Measurements from ENCODE around the gene LSS. TPM values are rescaled to one million over a fixed set of nuclear protein-coding genes. Genes with fewer than 3 reads are reported as not detected.

The LSS gene
- 58.3 TPM for total RNA-seq
- long read RNA-seq, full-length matches to known transcripts = 21 of 105 reads
- long read RNA-seq, partial matches to known transcripts = 60 of 105 reads
- long read RNA-seq, other reads (novel, unspliced or antisense) = 24 of 105 reads

DNA sequence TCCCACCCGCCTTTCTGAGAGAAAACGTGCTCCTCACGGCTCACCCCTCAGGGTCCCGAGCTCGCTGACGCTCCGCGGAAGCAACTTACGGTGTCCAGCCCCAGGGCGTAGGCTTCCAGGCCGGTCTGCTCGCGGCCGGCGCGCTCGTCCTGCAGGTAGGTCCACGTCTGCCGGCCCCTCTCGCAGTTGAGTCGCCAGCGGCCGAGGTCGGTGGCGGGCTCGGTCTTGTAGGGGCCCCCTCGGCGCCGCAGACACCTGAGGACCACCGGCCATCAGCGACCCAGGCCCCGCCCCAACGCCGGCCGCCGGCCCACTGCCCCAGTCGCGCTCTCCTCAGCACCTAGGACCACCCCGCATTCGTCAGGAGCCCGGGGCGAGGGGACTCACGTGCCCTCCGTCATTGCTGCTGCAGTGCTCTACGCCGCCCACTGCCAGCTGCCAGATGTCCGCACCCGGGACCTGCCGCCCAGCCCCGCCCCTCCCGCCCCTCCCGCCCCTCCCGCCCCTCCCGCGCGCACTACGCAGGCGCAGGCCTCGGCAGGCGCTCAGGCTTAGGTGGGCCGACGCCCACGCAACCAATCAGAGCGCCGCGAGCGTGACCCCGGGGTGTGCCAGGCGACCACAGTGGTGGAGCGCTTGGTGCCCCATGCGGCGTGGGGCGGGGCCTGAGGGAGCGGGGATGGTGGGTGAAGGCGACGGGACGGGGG, at the start of gene LSS:
TSS of gene LSS (minus strand) at position 430 of the 707 bp plus-strand sequence. CDS start at position 401, 29 bp downstream.
- ATAC-seq (peak; percentile 92), DNase-seq (peak; percentile 99)
- intact Hi-C loops (cut with micrococcal nuclease) = no loop called here

DNA sequence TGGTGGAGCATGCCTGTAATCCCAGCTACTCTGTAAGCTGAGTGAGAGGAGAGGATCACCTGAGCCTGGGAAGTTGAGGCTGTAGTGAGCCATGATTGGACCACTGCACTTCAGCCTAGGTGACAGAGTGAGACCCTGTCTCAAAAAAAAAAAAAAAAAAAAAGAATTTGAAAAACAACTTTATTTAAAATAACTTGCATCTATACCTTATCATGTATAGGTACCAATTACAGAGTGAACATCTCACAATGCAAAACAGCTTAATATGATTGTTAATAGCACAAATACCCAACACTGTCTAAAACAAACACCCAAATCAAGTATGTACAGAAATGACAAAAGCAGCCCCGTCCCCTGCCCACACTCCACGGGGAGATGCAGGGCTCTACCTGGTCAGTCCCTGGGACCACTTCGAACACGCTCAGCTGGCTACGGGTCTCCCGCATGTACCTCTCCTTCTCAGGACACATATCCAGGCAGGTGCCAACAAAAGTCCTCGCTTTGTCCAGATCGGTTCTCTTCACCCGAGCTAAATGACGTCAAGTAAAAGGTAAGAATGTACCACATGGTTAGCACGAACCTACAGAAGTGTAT, 46.3 kb upstream of the LSS start:
- intact Hi-C loops (cut with micrococcal nuclease) = no loop called here
- DNase-seq (no peak), ATAC-seq (no peak)

GRCh38 chr21:46273341-46273740, 44.8 kb upstream of the LSS start:
- intact Hi-C loops (cut with micrococcal nuclease) = no loop called here
- ATAC-seq (no peak), DNase-seq (no peak)

DNA sequence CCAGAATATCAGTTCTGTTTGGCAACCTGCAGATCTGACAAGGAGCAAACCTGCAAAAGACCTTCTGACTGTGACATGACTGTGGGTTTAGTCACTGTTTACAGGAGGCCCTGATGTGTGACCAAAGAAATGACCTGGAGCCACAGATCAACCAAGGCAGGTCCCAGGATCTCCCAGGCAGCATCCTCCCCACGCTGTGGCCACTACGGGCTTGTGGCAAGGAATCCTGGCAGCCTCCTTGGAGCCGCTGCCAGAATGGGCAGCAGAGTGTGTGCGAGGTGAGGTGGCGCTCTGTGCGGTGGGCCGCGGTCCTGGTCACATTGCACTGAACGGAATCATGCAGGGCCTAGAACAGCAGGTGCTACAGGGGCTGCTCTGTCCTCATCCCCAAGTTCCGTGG, 40.9 kb upstream of the LSS start:
- ATAC-seq = no peak
- intact Hi-C loops (cut with micrococcal nuclease) = no loop called here
- DNase-seq = no peak

- DNase-seq (no peak), ATAC-seq (no peak)
- intact Hi-C loops (cut with micrococcal nuclease) = no loop called here
These were observed 39.8 kb upstream of the LSS start for GRCh38 chr21:46268371-46268770.

DNA sequence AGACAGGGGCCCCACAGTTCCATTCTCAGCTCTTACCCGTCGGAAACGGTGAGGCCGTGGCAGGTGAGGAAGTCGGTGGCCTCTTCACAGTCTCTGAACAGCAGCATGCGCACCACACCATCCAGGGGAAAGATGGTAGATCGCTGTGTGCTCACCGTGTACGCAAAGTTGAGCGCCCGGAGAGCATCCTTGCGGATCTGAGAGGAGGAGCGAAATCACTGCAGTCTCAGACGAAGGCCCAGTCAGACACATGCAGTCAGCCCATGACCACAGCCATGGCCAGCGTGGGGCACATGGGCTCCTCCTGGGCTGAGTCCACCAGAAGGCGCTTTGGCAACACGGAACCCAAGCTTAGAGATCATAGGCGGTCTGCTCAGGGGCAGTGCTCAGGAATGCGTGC, 38.4 kb upstream of the LSS start:
- ATAC-seq (no peak), DNase-seq (no peak)
- intact Hi-C loops (cut with micrococcal nuclease) = no loop called here

DNA sequence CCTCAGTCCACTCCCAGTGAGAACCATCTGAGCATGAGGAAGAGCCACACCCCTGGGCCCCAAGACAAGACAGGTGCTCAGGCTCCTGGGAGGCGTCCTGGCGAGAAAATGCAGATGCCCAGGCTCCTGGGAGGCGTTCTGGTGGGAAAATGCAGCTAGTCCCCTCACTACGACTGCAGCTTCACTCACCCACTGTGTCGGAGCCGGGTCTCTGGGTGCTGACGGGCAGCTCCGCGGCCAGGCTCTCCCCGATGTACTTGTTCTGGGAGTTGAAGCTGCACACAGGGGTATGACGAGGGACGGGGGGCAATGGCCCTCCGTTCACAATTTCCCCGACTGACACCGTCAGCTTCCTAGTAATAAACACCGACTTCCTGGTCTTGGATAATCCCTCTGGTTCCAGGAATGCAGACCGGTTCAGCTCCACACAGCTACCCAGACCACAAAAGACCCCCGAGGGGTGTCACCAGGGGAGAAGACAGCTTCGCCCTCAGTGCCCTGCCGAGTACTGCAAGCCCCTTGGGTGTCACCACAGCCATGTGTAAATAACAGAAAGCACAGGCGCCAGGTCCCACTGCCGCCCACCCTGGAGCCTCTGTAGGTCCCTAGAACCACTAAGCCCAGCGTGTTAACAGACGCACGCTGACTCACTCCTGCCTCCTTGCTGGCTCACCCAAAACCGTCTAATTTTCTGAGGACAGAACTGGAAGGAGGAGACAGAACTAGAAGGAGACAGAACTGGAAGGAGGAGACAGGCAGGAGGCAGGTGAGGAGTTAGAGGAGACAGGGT, 37.4 kb upstream of the LSS start:
- DNase-seq (no peak), ATAC-seq (no peak)
- intact Hi-C loops (cut with micrococcal nuclease) = no loop called here

DNA sequence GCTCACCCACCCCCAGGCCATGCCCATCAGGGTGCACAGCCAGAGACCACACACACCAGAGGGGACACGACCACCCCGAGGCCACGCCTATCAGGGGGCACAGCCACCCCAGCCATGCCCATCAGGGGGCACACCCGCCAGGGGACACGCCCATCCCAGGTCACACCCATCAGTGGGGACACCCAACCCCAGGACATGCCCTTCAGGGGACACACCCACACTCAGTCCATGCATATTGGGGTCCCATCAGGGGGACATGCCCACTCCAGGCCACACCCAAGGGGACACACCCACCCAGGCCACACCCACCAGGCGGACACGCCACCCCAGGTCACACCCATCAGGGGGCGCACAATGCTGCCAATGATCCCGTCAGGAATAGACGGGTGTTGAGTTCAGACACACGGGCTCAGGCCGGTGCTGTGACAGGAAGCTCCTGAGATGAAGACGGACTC, 36.1 kb upstream of the LSS start:
- ATAC-seq = peak; percentile 12
- intact Hi-C loops (cut with micrococcal nuclease) = no loop called here
- no peak for DNase-seq

- intact Hi-C loops (cut with micrococcal nuclease) = no loop called here
- peak; percentile 8 for ATAC-seq
These were observed 35.6 kb upstream of the LSS start for GRCh38 chr21:46264046-46264689.

DNA sequence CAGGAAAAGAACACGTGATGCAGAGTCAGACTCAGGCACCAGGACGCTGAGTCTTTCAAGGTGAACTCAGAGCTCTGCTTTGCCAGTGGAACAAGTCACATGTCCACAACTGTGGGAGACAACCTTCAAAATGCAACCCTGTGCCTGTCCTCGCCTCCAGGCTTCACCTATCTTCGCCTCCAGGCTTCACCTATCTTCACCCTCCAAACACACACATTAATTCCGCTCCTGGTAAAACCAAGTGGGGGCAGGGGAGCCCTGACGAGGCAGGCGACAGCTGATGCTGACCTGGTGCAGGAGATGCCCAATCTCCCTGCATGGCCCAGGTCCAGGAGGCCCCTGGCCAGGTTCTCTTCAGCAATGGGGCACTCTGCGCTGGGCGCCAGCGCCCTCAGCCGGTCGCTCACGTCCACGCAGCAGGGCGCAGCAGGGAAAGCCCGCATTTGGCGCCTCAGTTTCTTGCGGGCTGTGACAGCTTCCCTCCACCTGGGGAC, 28.0 kb upstream of the LSS start:
- peak; percentile 85 for DNase-seq
- intact Hi-C loops (cut with micrococcal nuclease) = no loop called here
- peak; percentile 89 for ATAC-seq

More at GRCh38 chr21:46264046-46264689, 35.6 kb upstream of the LSS start:
- no peak for DNase-seq

DNA sequence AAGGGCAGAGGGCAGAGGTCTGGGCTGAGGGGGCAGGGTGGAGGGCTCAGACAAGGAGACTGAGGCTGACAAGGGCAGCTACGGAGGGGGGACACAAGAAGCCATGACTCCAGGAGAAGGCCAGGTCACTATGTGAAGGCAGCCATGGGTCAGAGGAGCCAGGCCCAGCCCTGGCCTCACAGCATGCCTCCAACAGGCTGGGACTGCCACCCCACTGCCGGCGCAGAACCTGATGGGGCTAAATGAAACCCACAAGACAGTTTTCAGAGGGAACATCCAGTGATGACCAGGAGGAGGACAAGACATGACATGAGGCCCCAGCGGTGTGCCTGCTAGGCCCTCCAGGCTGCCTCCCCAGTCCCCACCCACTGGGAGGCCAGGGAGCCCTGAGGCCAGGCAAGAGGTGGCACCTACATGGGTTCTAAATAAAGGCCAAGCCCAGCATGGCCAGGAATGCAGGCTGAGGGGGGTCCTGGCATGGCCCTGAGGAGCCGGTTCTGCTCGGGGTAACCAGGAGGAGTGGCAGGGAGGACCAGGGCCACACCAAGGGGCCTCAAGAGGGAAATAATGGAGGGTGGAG, 27.3 kb upstream of the LSS start:
- ATAC-seq = no peak
- DNase-seq = no peak
- intact Hi-C loops (cut with micrococcal nuclease) = no loop called here

DNA sequence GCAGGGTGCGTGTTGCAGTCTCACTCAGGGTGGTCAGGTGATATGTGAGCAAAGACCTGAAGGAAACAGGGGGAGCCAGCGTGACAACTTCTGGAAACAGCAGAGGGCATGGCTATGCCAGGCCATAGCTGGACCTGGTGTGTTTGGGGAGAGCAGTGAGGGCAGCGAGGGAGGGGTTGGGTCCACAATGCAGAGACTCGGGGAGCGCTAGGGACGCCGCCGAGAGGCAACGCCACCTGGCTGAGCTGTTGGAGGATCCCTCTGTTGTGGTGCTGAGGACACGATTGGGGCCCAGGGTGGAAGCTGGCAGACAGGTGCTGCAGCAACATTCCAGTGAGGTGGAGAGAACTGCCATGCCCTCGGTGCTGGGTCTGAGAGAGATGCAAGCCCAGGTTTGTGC, 26.6 kb upstream of the LSS start:
- intact Hi-C loops (cut with micrococcal nuclease) = no loop called here
- DNase-seq (no peak), ATAC-seq (peak; percentile 2)

DNA sequence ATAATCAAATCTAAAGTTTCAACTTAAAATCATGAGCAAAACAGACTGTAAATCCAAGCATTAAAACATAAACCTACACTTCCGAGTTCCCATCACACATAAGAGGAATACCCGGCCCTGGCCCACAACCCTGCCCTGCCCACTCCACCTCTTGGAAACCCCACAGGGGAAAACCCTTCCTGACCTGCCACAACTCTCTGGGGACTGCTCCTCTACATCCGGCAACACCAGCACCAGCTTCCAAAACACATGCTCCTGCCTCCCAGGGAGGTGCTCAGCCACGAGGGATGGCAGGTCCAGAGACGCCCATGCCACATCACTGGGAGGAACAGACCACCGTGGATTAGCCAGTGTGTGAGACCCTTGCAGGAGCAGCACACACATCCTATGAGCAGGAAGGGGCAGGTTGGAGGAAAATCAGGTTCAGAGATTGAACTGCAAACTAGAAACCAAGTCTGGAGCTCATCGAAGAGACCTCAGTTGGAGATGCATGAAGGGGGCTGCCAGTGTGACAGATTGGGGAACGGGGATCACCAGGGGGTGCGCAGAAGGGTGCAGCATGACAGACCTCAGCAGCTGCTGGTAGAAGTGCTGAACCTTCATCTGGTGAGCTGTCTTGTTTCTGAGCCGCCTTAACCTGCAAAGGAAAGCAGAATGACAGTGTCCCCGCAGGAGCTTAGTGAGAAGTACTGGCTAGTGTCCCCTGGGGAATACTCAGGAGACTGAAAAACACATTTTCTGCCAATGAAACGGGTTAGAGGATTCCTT, 25.8 kb upstream of the LSS start:
- DNase-seq = no peak
- no peak for ATAC-seq
- intact Hi-C loops (cut with micrococcal nuclease) = no loop called here

- intact Hi-C loops (cut with micrococcal nuclease) = no loop called here
- ATAC-seq (no peak), DNase-seq (no peak)
These were observed 25.1 kb upstream of the LSS start for GRCh38 chr21:46253610-46254124.

DNA sequence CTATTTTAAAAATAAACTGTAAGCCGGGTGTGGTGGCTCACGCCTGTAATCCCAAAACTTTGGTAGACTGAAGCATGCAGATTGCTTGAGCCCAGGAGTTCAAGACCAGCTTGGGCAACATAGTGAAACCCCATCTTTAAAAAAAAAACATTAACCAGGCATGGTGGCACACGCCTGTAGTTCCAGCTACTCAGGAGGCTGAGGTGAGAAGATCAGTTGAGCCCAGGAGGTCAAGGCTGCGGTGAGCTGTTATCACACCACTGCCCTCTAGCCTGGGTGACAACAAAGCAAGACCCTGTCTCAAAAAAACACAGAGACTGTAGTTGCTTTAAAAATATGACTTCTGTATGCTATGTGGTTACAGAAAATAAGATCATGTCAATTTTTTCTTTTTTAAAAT, 24.3 kb upstream of the LSS start:
- no peak for DNase-seq
- ATAC-seq = no peak
- intact Hi-C loops (cut with micrococcal nuclease) = no loop called here

GRCh38 chr21:46250146-46250725, 21.7 kb upstream of the LSS start:
- intact Hi-C loops (cut with micrococcal nuclease) = no loop called here
- DNase-seq (no peak), ATAC-seq (peak; percentile 23)

GRCh38 chr21:46248827-46249226, 20.3 kb upstream of the LSS start:
- intact Hi-C loops (cut with micrococcal nuclease) = no loop called here
- ATAC-seq (no peak), DNase-seq (no peak)

- intact Hi-C loops (cut with micrococcal nuclease) = no loop called here
- no peak for ATAC-seq
- no peak for DNase-seq
These were observed 19.8 kb upstream of the LSS start for GRCh38 chr21:46248422-46248782.
